Measurements from ENCODE around the gene GSC2. TPM values are rescaled to one million over a fixed set of nuclear protein-coding genes. Genes with fewer than 3 reads are reported as not detected.

The GSC2 gene
- polyA plus RNA-seq, 3 donors, result not detected

GRCh38 chr22:19178065-19178656 lies 28.1 kb upstream of the GSC2 start:
- peak overlapping the region; percentile 76 for H3K9ac ChIP-seq (ENCODE audit: insufficient read depth, low read length, poor library complexity, severe bottlenecking)
- H2AFZ ChIP-seq (ENCODE audit: insufficient read depth, low read depth, low read length, poor library complexity, severe bottlenecking), result peak overlapping the region; percentile 83
- intact Hi-C loops (cut with micrococcal nuclease), result loop anchor here (2.0 to 5.0 kb wide), 2 partner anchors 114 to 115 kb away; partner anchors contain the start of gene CLTCL1 (in 1 of the 2)
- Mint-ChIP-seq H3K36me3 (peaks cover 2 to 3% of the 10 kb centered on the region in 2 donors), H3K4me3 (peak overlapping the region in 1 of 2 donors; percentile 55), H3K27ac (no peak overlapping the region), H3K9me3 (peaks cover 0 to 2% (median 0%) of the 10 kb centered on the region in 7 donors), H3K4me1 (peaks cover 28% of the 10 kb centered on the region), H3K27me3 (ENCODE audit: low read depth in 3 of 3) (peaks cover 0 to 2% (median 2%) of the 10 kb centered on the region in 3 donors)
- WGBS (ENCODE audit: insufficient coverage), result under 1% methylated on average over 80 of the region's 80 CpGs
- peak overlapping the region in 1 of 2 donors; percentile 36 for H3K27ac ChIP-seq (ENCODE audit: low read depth in 1 of 2, low read length in 2 of 2)
- H3K4me1 ChIP-seq (ENCODE audit: control insufficient read depth in 1 of 2, insufficient read depth in 2 of 2, low read length in 2 of 2), result peaks cover 35 to 46% of the 10 kb centered on the region in 2 donors
- H3K4me2 ChIP-seq (replicated peaks; ENCODE audit: extremely low read depth, low read length, poor library complexity, severe bottlenecking), result peak overlapping the region; percentile 96
- peaks cover 3 to 5% of the 10 kb centered on the region in 2 donors for H3K36me3 ChIP-seq (replicated peaks in 1 of 2; ENCODE audit: control insufficient read depth in 1 of 2, insufficient read depth in 2 of 2, low read length in 2 of 2)
- H3K27me3 ChIP-seq (ENCODE audit: control insufficient read depth in 2 of 2, insufficient read depth in 2 of 2, low read length in 2 of 2), result no peaks in the 10 kb centered on the region
- peak in 2 of 3 donors; percentile 14 to 25 for DNase-seq
- no peak for TF ChIP-seq CTCF (IDR thresholded peaks at IDR 0.05)
- peaks cover 14% of the 10 kb centered on the region for H4K20me1 ChIP-seq (ENCODE audit: insufficient read depth, low read length)
- peaks cover 4% of the 10 kb centered on the region for H3K79me2 ChIP-seq (ENCODE audit: insufficient read depth, low read length)
- H3K9me3 ChIP-seq (replicated peaks in 1 of 2; ENCODE audit: control insufficient read depth in 1 of 2, insufficient read depth in 1 of 2, low read length in 2 of 2), result no peaks in the 10 kb centered on the region
- H3K4me3 ChIP-seq (replicated peaks in 1 of 3; ENCODE audit: low read depth in 2 of 3, low read length in 3 of 3), result peak overlapping the region; percentile 30 to 83 (median 75)

DNA sequence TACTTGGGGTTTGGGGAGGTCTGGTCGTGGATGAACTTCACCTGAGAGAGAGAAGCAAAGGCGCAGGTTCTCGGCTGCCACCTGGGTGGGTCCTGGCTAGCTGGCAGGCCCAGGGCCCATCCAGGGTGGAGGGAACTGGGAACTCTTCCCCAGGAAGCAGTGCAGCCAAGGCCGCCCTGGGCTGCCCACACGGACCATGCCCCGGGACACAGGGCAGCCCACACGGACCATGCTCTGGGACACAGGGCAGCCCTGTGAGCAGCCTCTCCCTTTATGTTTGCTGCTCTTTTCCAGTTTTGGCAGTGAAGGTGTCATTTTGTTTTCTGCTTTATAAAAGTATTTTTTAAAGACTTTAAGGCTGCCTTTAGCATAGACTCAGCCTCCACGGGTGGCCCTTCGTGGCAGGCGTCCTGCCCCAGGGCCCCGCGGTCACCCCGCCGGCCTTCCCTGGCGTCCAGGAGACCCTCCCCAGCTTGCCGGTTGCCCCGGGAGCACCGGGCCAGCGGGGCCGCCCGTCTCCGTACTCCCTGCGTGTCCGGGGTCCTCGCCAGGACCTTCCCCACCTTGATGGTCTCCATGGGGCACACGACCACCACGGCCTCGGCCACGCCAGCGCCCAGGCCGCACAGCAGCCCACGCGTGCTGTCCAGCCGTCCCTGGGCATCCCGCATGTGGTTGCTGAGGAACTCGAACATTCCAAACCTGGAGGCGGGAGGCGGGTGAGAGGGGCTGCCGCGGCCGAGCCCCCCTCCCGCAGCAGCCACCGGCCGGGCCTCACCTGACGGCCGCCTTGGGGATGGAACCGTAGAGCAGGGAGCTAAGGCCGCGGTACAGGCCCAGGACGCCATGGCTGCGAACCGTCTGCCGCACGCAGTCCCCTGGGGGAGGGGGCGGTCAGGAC lies 27.3 kb upstream of the GSC2 start:
- Histone ChIP-seq H4K20me1 (ENCODE audit: insufficient read depth, low read length) (peaks cover 14% of the 10 kb centered on the region), H3K79me2 (ENCODE audit: insufficient read depth, low read length) (peaks cover 11% of the 10 kb centered on the region), H3K4me1 (ENCODE audit: control insufficient read depth in 1 of 2, insufficient read depth in 2 of 2, low read length in 2 of 2) (peaks cover 42 to 53% of the 10 kb centered on the region in 2 donors), H3K9ac (ENCODE audit: insufficient read depth, low read length, poor library complexity, severe bottlenecking) (peak overlapping the region; percentile 76), H3K4me2 (replicated peaks; ENCODE audit: extremely low read depth, low read length, poor library complexity, severe bottlenecking) (peak overlapping the region; percentile 96), H3K9me3 (replicated peaks in 1 of 2; ENCODE audit: control insufficient read depth in 1 of 2, insufficient read depth in 1 of 2, low read length in 2 of 2) (no peaks in the 10 kb centered on the region), H3K27me3 (ENCODE audit: control insufficient read depth in 2 of 2, insufficient read depth in 2 of 2, low read length in 2 of 2) (no peaks in the 10 kb centered on the region), H3K36me3 (replicated peaks in 1 of 2; ENCODE audit: control insufficient read depth in 1 of 2, insufficient read depth in 2 of 2, low read length in 2 of 2) (no peaks in the 10 kb centered on the region), H3K4me3 (replicated peaks in 1 of 3; ENCODE audit: low read depth in 2 of 3, low read length in 3 of 3) (peak overlapping the region; percentile 30 to 83 (median 75)), H3K27ac (ENCODE audit: low read depth in 1 of 2, low read length in 2 of 2) (peak overlapping the region in 1 of 2 donors; percentile 36), H2AFZ (ENCODE audit: insufficient read depth, low read depth, low read length, poor library complexity, severe bottlenecking) (peak overlapping the region; percentile 83)
- no peak for DNase-seq
- Mint-ChIP-seq H3K9me3 (peaks cover 0 to 2% (median 0%) of the 10 kb centered on the region in 7 donors), H3K27ac (peak overlapping the region in 2 of 7 donors; percentile 37 to 58), H3K4me3 (peak overlapping the region; percentile 51 to 58), H3K36me3 (no peaks in the 10 kb centered on the region), H3K4me1 (peaks cover 36% of the 10 kb centered on the region), H3K27me3 (ENCODE audit: low read depth in 3 of 3) (peaks cover 0 to 2% (median 2%) of the 10 kb centered on the region in 3 donors)
- WGBS (ENCODE audit: insufficient coverage), result 50% methylated on average over 54 of the region's 55 CpGs
- intact Hi-C loops (cut with micrococcal nuclease), result loop anchor here (2.0 to 5.0 kb wide), 2 partner anchors 115 kb away; partner anchors contain the start of gene CLTCL1 (in 1 of the 2)
- TF ChIP-seq CTCF (IDR thresholded peaks at IDR 0.05), result no peak
